H4 (cell line): ENCODE data around the gene MYO9A. TPM values are rescaled to one million over a fixed set of nuclear protein-coding genes. Genes with fewer than 3 reads are reported as not detected.
"Not testable (repeated sequence)": the region's sequence is repeated elsewhere in the genome, so short reads cannot be mapped to it uniquely, and the experiment has no call there.

ENCODE experiments used
- DNase-seq: peaks from one replicate; pipeline ENCODE4 v3.0.0-alpha.2; 2015; ENCODE audit warnings: low spot score
- total RNA-seq: library from RNA; depleted of rRNA; stranded (reverse); fragments of >200 nt; shearing (Covaris generic); gene quantifications from 2 replicates; pipeline ENCODE4 v1.2.3, GENCODE V29; 2014

Gene MYO9A
- total RNA-seq, 1 experiment from 2014 or later = 9.4 TPM

DNA sequence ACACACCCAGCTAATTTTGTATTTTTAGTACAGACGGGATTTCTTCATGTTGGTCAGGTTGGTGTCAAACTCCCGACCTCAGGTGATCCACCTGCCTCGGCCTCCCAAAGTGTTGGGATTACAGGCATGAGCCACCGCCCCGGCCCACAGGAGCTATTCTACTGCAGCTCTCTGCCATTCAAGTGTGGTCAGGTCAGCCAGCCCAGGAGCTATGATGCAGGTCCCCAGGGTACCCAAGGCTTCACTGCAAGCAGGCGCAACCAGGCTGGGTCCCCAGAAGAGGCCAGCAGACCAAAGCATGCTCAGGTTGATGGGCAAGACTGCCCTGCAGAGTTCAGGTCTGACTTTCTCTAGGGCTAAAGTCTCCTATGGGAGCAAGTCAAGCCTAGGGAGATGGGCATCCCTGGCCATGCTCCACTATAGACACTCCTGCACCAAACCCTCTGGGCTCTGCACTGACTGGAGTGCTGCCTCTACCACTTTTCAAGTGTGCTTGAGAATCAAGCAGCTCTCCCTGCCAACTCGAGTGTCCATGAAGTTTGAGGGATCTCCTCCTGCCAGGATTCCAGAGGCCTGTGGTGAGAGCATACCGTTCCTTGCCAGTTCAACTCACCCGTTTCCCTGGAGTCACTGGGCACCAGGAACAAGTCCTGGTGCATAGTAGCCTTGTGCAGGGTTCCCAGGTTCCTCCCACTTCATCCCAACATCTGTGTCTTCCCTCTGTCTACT lies 30.9 kb downstream of the MYO9A start:
- DNase-seq = no peak

- no peak for DNase-seq
These were observed 31.8 kb downstream of the MYO9A start for GRCh38 chr15:72086010-72086697.

GRCh38 chr15:72082176-72082575 lies 35.8 kb downstream of the MYO9A start:
- no peak for DNase-seq

- DNase-seq = no peak
These were observed 39.1 kb downstream of the MYO9A start for GRCh38 chr15:72078887-72079286.

- no peak for DNase-seq
These were observed 40.0 kb downstream of the MYO9A start for GRCh38 chr15:72077950-72078349.

GRCh38 chr15:72074335-72075060 lies 43.5 kb downstream of the MYO9A start:
- DNase-seq = no peak

DNA sequence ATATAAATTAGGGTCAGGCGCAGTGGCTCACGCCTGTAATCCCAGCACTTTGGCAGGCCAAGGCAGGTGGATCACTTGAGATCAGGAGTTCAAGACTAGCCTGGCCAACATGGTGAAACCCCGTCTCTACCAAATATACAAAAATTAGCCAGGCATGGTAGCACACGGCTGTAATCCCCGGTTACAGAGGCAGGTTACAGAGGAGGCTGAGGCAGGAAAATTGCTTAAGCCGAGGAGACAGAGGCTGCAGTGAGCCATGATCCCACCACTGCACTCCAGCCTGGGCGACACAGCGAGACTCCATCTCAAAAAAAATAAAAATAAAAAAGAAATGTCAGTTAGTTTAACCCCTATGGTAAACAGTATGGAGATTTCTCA lies 46.5 kb downstream of the MYO9A start:
- not testable (repeated sequence) for DNase-seq

- no peak for DNase-seq
These were observed 47.0 kb downstream of the MYO9A start for GRCh38 chr15:72070817-72071447.

GRCh38 chr15:72068856-72069255 lies 49.1 kb downstream of the MYO9A start:
- DNase-seq = no peak

DNA sequence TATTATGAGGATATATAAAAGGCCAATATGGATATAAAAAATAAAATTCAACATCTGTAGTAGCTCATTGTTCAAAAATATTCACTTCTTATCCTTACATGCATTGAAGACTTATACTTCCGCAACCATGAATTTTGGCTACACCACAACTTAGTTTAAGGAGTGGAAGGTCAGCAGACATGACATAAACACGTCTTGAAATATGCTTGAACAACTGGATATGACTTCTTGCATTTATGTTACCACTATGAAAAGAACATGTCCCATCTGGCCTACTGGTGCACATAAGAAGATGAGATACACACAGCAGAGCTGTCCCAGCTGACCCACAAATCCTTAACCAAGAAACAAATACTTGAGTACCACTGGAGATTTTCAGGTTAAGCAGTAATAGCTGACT lies 52.1 kb downstream of the MYO9A start:
- DNase-seq = no peak

GRCh38 chr15:72063186-72063585 lies 54.8 kb downstream of the MYO9A start:
- no peak for DNase-seq

DNA sequence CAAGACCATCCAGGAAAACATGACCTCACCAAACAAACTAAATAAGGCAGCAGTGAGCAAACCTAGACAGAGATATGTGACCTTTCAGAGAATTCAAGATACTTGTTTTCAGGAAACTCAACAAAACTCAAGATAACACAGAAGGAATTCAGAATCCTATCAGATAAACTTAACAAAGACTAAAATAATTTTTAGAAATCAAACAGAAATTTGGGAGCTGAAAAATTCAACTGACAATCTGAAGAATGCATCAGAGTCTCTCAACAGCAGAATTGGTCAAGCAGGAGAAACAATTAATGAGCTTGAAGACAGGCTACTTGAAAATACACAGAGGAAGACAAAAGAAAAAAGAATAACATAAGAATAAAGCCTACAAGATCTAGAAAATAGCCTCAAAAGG lies 55.6 kb downstream of the MYO9A start:
- no peak for DNase-seq

DNA sequence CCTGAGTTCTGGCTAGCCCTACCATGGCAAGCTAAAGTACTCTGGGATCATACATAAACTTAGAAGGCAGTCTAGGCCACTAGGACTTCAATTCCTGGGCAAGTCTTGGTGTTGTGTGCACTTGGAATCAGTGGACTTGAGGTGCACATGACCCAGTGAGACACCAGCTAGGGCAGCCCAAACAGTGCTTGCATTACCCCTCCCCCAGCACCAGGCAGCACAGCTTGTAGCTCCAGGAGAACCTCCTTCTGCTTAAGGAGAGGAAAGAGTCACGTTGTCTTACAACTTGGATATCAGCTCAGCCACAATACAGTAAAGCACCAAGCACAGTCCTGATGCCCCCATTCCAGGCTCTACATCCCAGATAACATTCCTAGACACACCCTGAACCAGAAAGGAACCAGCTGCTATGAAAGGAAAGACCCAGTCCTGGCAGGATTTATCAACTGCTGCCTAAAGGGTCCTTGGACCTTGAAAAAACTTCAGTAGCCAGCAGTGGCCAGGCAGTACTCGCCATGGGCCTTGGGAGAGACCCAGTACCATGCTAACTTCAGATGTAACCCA lies 57.2 kb downstream of the MYO9A start:
- DNase-seq = no peak

GRCh38 chr15:72058585-72058984 lies 59.4 kb downstream of the MYO9A start:
- DNase-seq = no peak

- DNase-seq = no peak
These were observed 60.3 kb downstream of the MYO9A start for GRCh38 chr15:72057548-72058091.

DNA sequence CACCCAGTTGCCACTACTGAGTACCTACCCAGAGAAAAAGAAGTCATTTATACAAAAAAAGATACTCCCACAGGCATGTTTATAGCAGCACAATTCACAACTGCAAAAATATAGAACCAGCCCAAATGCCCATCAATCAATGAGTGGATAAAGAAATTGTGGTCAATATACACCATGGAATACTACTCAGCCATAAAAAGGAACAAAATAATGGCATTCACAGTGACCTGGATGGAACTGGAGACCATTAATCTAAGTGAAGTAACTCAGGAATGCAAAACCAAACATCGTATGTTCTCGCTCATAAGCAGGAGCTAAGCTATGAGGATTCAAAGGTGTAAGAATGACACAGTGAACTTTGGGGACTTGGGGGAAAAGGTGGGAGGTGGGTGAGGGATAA lies 61.7 kb downstream of the MYO9A start:
- DNase-seq = not testable (repeated sequence)

GRCh38 chr15:72053297-72053696 lies 64.7 kb downstream of the MYO9A start:
- not testable (repeated sequence) for DNase-seq

DNA sequence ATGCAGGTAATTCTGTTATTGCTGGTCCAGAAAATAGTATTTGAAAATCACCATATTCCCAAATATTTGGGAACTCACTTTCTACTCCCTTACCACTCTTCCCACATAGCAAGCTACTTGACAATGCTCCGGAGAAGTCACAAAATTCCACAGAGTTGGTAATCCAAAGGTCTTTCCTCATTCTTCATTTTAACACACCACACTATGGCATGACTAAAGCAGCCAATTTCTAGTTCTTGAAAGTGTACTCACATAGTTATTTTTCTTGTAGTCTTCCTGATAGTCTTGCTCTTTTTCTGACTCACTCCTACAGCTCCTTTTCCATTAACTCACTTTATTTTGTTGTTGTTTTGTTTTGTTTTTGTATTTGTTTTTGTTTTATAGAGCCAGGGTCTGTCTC lies 67.2 kb downstream of the MYO9A start:
- no peak for DNase-seq

DNA sequence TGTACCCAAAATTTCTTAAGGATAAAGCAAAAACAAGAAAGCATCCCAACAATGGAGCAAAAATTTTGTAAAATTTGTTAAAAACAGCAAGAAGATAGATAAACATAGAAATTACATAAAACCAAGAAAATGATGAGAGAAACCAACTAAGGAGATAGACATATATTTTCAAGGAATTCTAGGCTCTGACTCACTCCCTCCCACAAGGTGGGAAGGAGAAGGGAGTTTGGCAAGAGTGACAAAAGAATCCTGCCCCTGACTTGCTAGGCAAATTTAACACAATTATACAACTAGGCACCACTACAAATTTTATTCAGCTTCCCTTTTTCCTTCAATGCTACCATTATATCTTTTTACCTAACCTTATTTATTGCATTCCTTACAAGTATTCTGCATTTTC lies 70.9 kb downstream of the MYO9A start:
- no peak for DNase-seq

GRCh38 chr15:72044956-72045355 lies 73.0 kb downstream of the MYO9A start:
- no peak for DNase-seq

DNA sequence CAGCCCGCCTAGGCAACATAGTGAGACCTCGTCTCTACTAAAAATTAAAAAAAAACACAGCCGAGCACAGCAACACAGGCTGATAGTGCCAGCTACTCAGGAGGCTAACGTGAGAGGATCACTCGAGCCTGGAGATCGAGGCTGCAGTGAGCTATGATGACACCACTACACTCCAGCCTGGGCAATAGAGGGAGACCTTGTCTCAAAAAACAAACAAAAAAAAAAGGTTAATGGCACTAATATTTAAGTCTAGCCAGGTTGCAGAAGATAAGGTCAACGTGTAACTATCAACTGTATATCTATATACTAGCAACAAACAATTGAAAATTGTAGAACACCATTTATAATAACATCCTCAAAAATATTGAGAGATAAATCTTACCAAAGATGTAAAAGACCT lies 75.1 kb downstream of the MYO9A start:
- no peak for DNase-seq

GRCh38 chr15:72042054-72042453 lies 75.9 kb downstream of the MYO9A start:
- DNase-seq = no peak
